K562 (cell line): ENCODE data around the gene XPO4. TPM values are rescaled to one million over a fixed set of nuclear protein-coding genes. Genes with fewer than 3 reads are reported as not detected.

Source experiments
- ATAC-seq: fragments of 200-7000 bp; cut with Tn5 transposase; 3 replicates; pipeline ENCODE4 v1.9.1; 2020; ENCODE audit warnings: moderate library complexity
- BruUV-seq: library from RNA; stranded (reverse); fragments of 400-500 nt; replicated peaks from 2 replicates; lab custom pipeline; 2021; lab: Mats Ljungman, UMichigan
- CTCF ChIA-PET: fragments of 300-600 bp; formaldehyde crosslinking; extraction: SDS; loops from one replicate; lab custom pipeline; 2021; ENCODE audit warnings: low intra/inter-chr PET ratio; lab: Yijun Ruan, JAX
- POLR2A ChIA-PET: fragments of 300-600, 350-650 bp; sonication (Branson Sonifier 250); formaldehyde crosslinking; extraction: SDS; loops from one replicate; lab custom pipeline; 2021; ENCODE audit warnings: antibody characterized with exemption, inconsistent platforms; lab: Yijun Ruan, JAX
- DNase-seq, 4 experiments: peaks; one replicate each; pipeline versions ENCODE4 v3.0.0 to v3.0.0-alpha.2; 2011 to 2018; ENCODE audit warnings: low spot score in 3 of 4, mixed read lengths in 3 of 4; ENCODE audit errors: extremely low read depth in 1 of 4
- FAIRE-seq: peaks from 2 replicates; lab custom pipeline; 2011; peaks lifted over from hg19 to GRCh38; lab: Jason Lieb, UNC
- H2AFZ ChIP-seq: 2 replicates; pipeline ENCODE4 v1.6.0; 2011; ENCODE audit warnings: low read depth, low read length, control low read depth, inconsistent platforms
- H3K27ac ChIP-seq: fragments of 200-600 bp; 3 replicates; pipeline ENCODE4 v1.8.0; 2011; ENCODE audit warnings: low read depth, mild to moderate bottlenecking, control low read depth, inconsistent platforms, low read length, moderate library complexity, mixed read lengths; ENCODE audit errors: extremely low read depth
- H3K27me3 ChIP-seq, 2 experiments: fragments of 300-600 bp in 1 of 2; 2 replicates in 1 of 2; 3 replicates in 1 of 2; pipeline versions ENCODE4 v1.6.0 to v1.8.0; 2011; ENCODE audit warnings: inconsistent platforms in 2 of 2, low read length in 2 of 2, mild to moderate bottlenecking in 1 of 2, mixed read lengths in 1 of 2, moderate library complexity in 1 of 2; ENCODE audit not compliant: control insufficient read depth in 2 of 2, insufficient read depth in 2 of 2
- H3K36me3 ChIP-seq: fragments of 300-600 bp; 3 replicates; pipeline ENCODE4 v1.8.0; 2011; ENCODE audit warnings: mild to moderate bottlenecking, low read length, inconsistent platforms; ENCODE audit not compliant: control insufficient read depth, insufficient read depth
- H3K4me1 ChIP-seq, 2 experiments: fragments of 200-600 bp in 1 of 2; replicated peaks in 1 of 2; 2 replicates in 1 of 2; 3 replicates in 1 of 2; pipeline versions ENCODE4 v1.5.1 to v1.8.0; 2011; ENCODE audit warnings: inconsistent platforms in 2 of 2, low read length in 2 of 2, mild to moderate bottlenecking in 1 of 2, mixed read lengths in 1 of 2, moderate library complexity in 1 of 2; ENCODE audit not compliant: control insufficient read depth in 2 of 2, insufficient read depth in 2 of 2
- H3K4me2 ChIP-seq: 2 replicates; pipeline ENCODE4 v1.6.1; 2011; ENCODE audit warnings: low read length, control low read depth, inconsistent platforms, mixed read lengths; ENCODE audit not compliant: insufficient read depth
- H3K4me3 ChIP-seq: fragments of 200-600 bp; sonication (generic), shearing (Covaris generic); 2 replicates; pipeline ENCODE4 v1.5.1; 2016; ENCODE audit warnings: control low read depth, inconsistent platforms
- H3K79me2 ChIP-seq: fragments of 200-600 bp; 3 replicates; pipeline ENCODE4 v1.8.0; 2011; ENCODE audit warnings: low read length, inconsistent platforms; ENCODE audit not compliant: control insufficient read depth, insufficient read depth
- H3K9ac ChIP-seq, 2 experiments: 2 replicates each; pipeline versions ENCODE4 v1.6.0 to v1.6.1; 2011; ENCODE audit warnings: low read depth in 2 of 2, low read length in 2 of 2, control low read depth in 1 of 2, inconsistent platforms in 1 of 2, mild to moderate bottlenecking in 1 of 2, mixed read lengths in 1 of 2; ENCODE audit not compliant: insufficient read depth in 1 of 2
- H3K9me1 ChIP-seq: one replicate; pipeline ENCODE4 v1.6.0; 2011; ENCODE audit warnings: inconsistent platforms, mild to moderate bottlenecking, low read length, moderate library complexity; ENCODE audit not compliant: control insufficient read depth, insufficient read depth
- H3K9me3 ChIP-seq: replicated peaks from 2 replicates; pipeline ENCODE4 v1.5.1; 2011; ENCODE audit warnings: low read depth, low read length, inconsistent platforms; ENCODE audit not compliant: control insufficient read depth, insufficient read depth
- H4K20me1 ChIP-seq: replicated peaks from 2 replicates; pipeline ENCODE4 v1.6.1; 2011; ENCODE audit warnings: low read length, inconsistent platforms, mixed read lengths; ENCODE audit not compliant: control insufficient read depth, insufficient read depth
- HEY1 ChIP-seq: fragments of 250-450 bp; sonication (Bioruptor Pico); IDR thresholded peaks from 2 replicates; pipeline ENCODE4 v1.5.0; 2020; ENCODE audit warnings: mild to moderate bottlenecking, moderate library complexity, borderline replicate concordance
- JUNB ChIP-seq: fragments of 450-650 bp; formaldehyde crosslinking; conservative IDR thresholded peaks from 2 replicates; pipeline ENCODE4 v1.4.0; 2020; ENCODE audit warnings: mild to moderate bottlenecking
- JUND ChIP-seq, 2 experiments: IDR thresholded peaks; 2 replicates in 1 of 2; 3 replicates in 1 of 2; pipeline ENCODE4 v1.6.1; 2011; ENCODE audit warnings: borderline replicate concordance in 2 of 2, low read depth in 2 of 2, low read length in 2 of 2, improper control_type of control experiment in 1 of 2, missing biosample characterization in 1 of 2, missing genetic modification characterization in 1 of 2, missing genetic modification reagents in 1 of 2
- KAT2B ChIP-seq: IDR thresholded peaks from one replicate; pipeline ENCODE4 v1.6.1; 2012; ENCODE audit warnings: low read depth, mild to moderate bottlenecking, control low read depth, inconsistent platforms, low read length, moderate library complexity
- L3MBTL2 ChIP-seq: fragments of 450-650 bp; IDR thresholded peaks from 2 replicates; pipeline ENCODE4 v1.6.1; 2016; ENCODE audit warnings: mild to moderate bottlenecking, moderate library complexity
- RAD51 ChIP-seq: fragments of 450-650 bp; IDR thresholded peaks from 2 replicates; pipeline ENCODE4 v1.7.1; 2016; ENCODE audit warnings: low read depth, mild to moderate bottlenecking, borderline replicate concordance
- SAP30 ChIP-seq: fragments of 200-600 bp; sonication (generic); IDR thresholded peaks from 2 replicates; pipeline ENCODE4 v1.6.1; 2012; ENCODE audit warnings: borderline replicate concordance, low read depth, mild to moderate bottlenecking, moderate library complexity, low read length, control low read depth, inconsistent platforms; ENCODE audit not compliant: insufficient read depth, poor library complexity, severe bottlenecking
- TOE1 ChIP-seq, 2 experiments: fragments of 450-650 bp in 1 of 2; sonication (generic) in 1 of 2; formaldehyde crosslinking in 1 of 2; IDR thresholded peaks; 2 replicates each; pipeline versions ENCODE4 v1.7.1 to v1.8.0; 2016 to 2022; ENCODE audit warnings: borderline replicate concordance in 2 of 2, mild to moderate bottlenecking in 2 of 2, antibody characterized with exemption in 1 of 2, inconsistent platforms in 1 of 2, low read depth in 1 of 2, missing genetic modification reagents in 1 of 2, moderate library complexity in 1 of 2
- TRIM28 ChIP-seq: fragments of 450-650 bp; IDR thresholded peaks from 2 replicates; pipeline ENCODE4 v1.6.1; 2017
- YY1 ChIP-seq, 3 experiments: IDR thresholded peaks; 2 replicates each; pipeline ENCODE4 v1.6.1; 2011; ENCODE audit warnings: low read length in 2 of 3, mild to moderate bottlenecking in 2 of 3, moderate library complexity in 2 of 3, borderline replicate concordance in 1 of 3, control low read depth in 1 of 3, low read depth in 1 of 3; ENCODE audit not compliant: insufficient read depth in 3 of 3, insufficient replicate concordance in 2 of 3, control insufficient read depth in 1 of 3, insufficient read length in 1 of 3; ENCODE audit errors: extremely low read depth in 1 of 3
- ZBTB1 ChIP-seq: sonication (generic); formaldehyde crosslinking; IDR thresholded peaks from 2 replicates; pipeline ENCODE4 v1.8.1; 2023; ENCODE audit warnings: missing genetic modification reagents, low read depth, mild to moderate bottlenecking, borderline replicate concordance
- ZNF165 ChIP-seq: fragments of 250-450 bp; sonication (Bioruptor Pico); IDR thresholded peaks from 2 replicates; pipeline ENCODE4 v1.4.0; 2020; ENCODE audit warnings: borderline replicate concordance
- ZNF217 ChIP-seq: sonication (generic); formaldehyde crosslinking; IDR thresholded peaks from 2 replicates; pipeline ENCODE4 v1.8.0; 2022; ENCODE audit warnings: mild to moderate bottlenecking, missing genetic modification reagents
- ZNF584 ChIP-seq: fragments of 200-800 bp; sonication (Bioruptor generic); IDR thresholded peaks from 2 replicates; pipeline ENCODE4 v1.6.1; 2016; ENCODE audit warnings: low read depth, mild to moderate bottlenecking, missing genetic modification characterization, missing compliant biosample characterization
- WGBS: fragments of 100-300 bp; shearing (Covaris generic); methylation state at CpG from one replicate; pipeline ENCODE4 v1.1.6; 2016; ENCODE audit warnings: low coverage, mixed read lengths; ENCODE audit not compliant: insufficient coverage; ENCODE audit errors: missing lambda C conversion rate; 5-methylcytosine and 5-hydroxymethylcytosine counted together
- in situ Hi-C: fragments of 300-500 bp; cut with MboI; formaldehyde crosslinking; loops from 4 replicates; pipeline ENCODE4 v1.15.0; 2018; ENCODE audit warnings: inconsistent platforms, mixed read lengths
- intact Hi-C: fragments of 100-400 bp; cut with micrococcal nuclease; formaldehyde crosslinking; loops from 2 replicates; pipeline ENCODE4 v1.14.2; 2022
- polyA plus RNA-seq, 8 experiments: library from polyadenylated mRNA; depleted of rRNA in 4 of 8; stranded (reverse) in 5 of 8; unstranded in 3 of 8; fragments of >200 nt; fragmentation: Nextera tagmentation in 2 of 8; fragmentation: Illumina TruSeq in 1 of 8; extraction: Ambion mirVana in 2 of 8; extraction: Trizol in 1 of 8; gene quantifications; 2 replicates each; pipeline versions ENCODE4 v1.2.1 to v1.2.3, GENCODE V29; 2011 to 2014; ENCODE audit warnings: inconsistent platforms in 1 of 8, missing spikeins in 1 of 8
- total RNA-seq, 7 experiments: library from RNA; depleted of rRNA in 6 of 7; stranded (reverse); fragments of >200 nt in 6 of 7; fragmentation: Illumina TruSeq in 2 of 7; extraction: Trizol in 2 of 7; gene quantifications; 2 replicates each; pipeline versions ENCODE4 v1.2.1 to v1.2.3, GENCODE V29; 2011 to 2021; ENCODE audit warnings: low replicate concordance in 1 of 7

XPO4 gene
- total and polyA plus RNA-seq, 9 of the 15 experiments (the other 6 are each of a cell fraction or from before 2014, with no cell fraction given) = 5.5 to 25.1 (median 17.5) TPM

- FAIRE-seq (no peak), ATAC-seq (no peak), DNase-seq (no peak)
- 92% methylated on average over 3 of the region's 3 CpGs for WGBS
- in situ Hi-C loops (no loop called here), intact Hi-C loops (no loop called here)
- H3K9ac ChIP-seq = no peak overlapping the region
- no peak overlapping the region for H3K4me3 ChIP-seq
- H3K4me1 ChIP-seq = no peaks in the 10 kb centered on the region
- H3K27me3 ChIP-seq = no peaks in the 10 kb centered on the region
- no peak overlapping the region for H3K27ac ChIP-seq
- CTCF ChIA-PET = no interaction called here
- H2AFZ ChIP-seq = no peak overlapping the region
- H3K79me2 ChIP-seq = no peaks in the 10 kb centered on the region; the same call in 2 of the 3 replicates
- TF ChIP-seq ZNF165 (no peak), RAD51 (no peak), JUNB (CRISPR knock-in tag) (no peak), SAP30 (no peak)
- TF ChIP-seq, all 486 proteins: peak for 0
- Histone ChIP-seq H3K4me2 (no peak overlapping the region), H3K9me3 (no peaks in the 10 kb centered on the region), H4K20me1 (no peaks in the 10 kb centered on the region; the same call in 1 of the 2 replicates), H3K36me3 (peaks cover 41% of the 10 kb centered on the region; the same call in 2 of the 3 replicates), H3K9me1 (no peaks in the 10 kb centered on the region)
- BruUV-seq = no TSS peak
- POLR2A ChIA-PET = interaction anchor here (0.5 kb wide), 1 partner anchor 27 kb away, joined by 3 read pairs; no protein-coding TSS in a partner anchor
Measured at GRCh38 chr13:20832861-20833260, 69.7 kb downstream of the XPO4 start.

- WGBS = 96% methylated on average over 3 of the region's 3 CpGs
- no TSS peak for BruUV-seq
- H2AFZ ChIP-seq = no peak overlapping the region
- no peaks in the 10 kb centered on the region; the same call in 2 of the 3 replicates for H3K79me2 ChIP-seq
- no peak overlapping the region for H3K4me2 ChIP-seq
- H3K9me3 ChIP-seq = no peaks in the 10 kb centered on the region
- no peaks in the 10 kb centered on the region; the same call in 1 of the 2 replicates for H4K20me1 ChIP-seq
- DNase-seq = no peak
- no peaks in the 10 kb centered on the region for H3K4me1 ChIP-seq
- ChIA-PET POLR2A (no interaction called here), CTCF (no interaction called here)
- H3K4me3 ChIP-seq = no peak overlapping the region
- no peaks in the 10 kb centered on the region for H3K9me1 ChIP-seq
- no peak overlapping the region for H3K27ac ChIP-seq
- no peak for ATAC-seq
- peaks cover 41% of the 10 kb centered on the region; the same call in 2 of the 3 replicates for H3K36me3 ChIP-seq
- in situ Hi-C loops (no loop called here), intact Hi-C loops (no loop called here)
- no peak for FAIRE-seq
- H3K27me3 ChIP-seq = no peaks in the 10 kb centered on the region
- H3K9ac ChIP-seq = no peak overlapping the region
- TF ChIP-seq ZBTB1 (CRISPR knock-in tag) (no peak), L3MBTL2 (no peak), TRIM28 (no peak), ZNF217 (no peak), KAT2B (no peak), JUND (IDR thresholded peaks at IDR 0.05; ENCODE audit: borderline replicate concordance, low read depth, low read length) (no peak), JUND (tag; IDR thresholded peaks at IDR 0.05; ENCODE audit: borderline replicate concordance, low read depth, low read length) (no peak), ZNF584 (CRISPR knock-in tag) (no peak), HEY1 (CRISPR knock-in tag) (no peak), YY1 (IDR thresholded peaks at IDR 0.05; ENCODE audit: borderline replicate concordance in 1 of 3, control insufficient read depth in 1 of 3, extremely low read depth in 1 of 3, insufficient read depth in 3 of 3, insufficient read length in 1 of 3, insufficient replicate concordance in 2 of 3, low read depth in 1 of 3, low read length in 2 of 3) (no peak), TOE1 (IDR thresholded peaks at IDR 0.05; ENCODE audit: borderline replicate concordance) (no peak), TOE1 (CRISPR knock-in tag; IDR thresholded peaks at IDR 0.05; ENCODE audit: borderline replicate concordance, low read depth) (no peak)
Measured at GRCh38 chr13:20831933-20832332, 70.6 kb downstream of the XPO4 start.
